ENCODE results near the gene OR4S1. TPM values are rescaled to one million over a fixed set of nuclear protein-coding genes. Genes with fewer than 3 reads are reported as not detected.

The OR4S1 gene
- total RNA-seq, 4 donors from 2014 or later: not detected

- no peak overlapping the region for H3K4me3 ChIP-seq
- H3K9me3 ChIP-seq: peaks cover 0 to 5% (median 0%) of the 10 kb centered on the region in 4 donors
- H3K27me3 ChIP-seq: no peaks in the 10 kb centered on the region
- no peak for DNase-seq
- TF ChIP-seq CTCF (IDR thresholded peaks at IDR 0.05): no peak
- no peak for TF ChIP-seq POLR2A (IDR thresholded peaks at IDR 0.05)
- no peaks in the 10 kb centered on the region for H3K4me1 ChIP-seq
- no peaks in the 10 kb centered on the region for H3K36me3 ChIP-seq
- H3K27ac ChIP-seq: no peak overlapping the region
Observed at GRCh38 chr11:48354677-48355076, 48.7 kb downstream of the OR4S1 start.

Other genes with a start within 250 kb of the OR4S1 start
- not detected for gene OR4B1, start 89.4 kb upstream of the OR4S1 start, total RNA-seq
- not detected for gene OR4X2, start 61.1 kb upstream of the OR4S1 start, total RNA-seq
- gene OR4X1, start 42.4 kb upstream of the OR4S1 start, total RNA-seq: not detected
- gene OR4C3, start 18.7 kb downstream of the OR4S1 start, total RNA-seq: not detected
- not detected for gene OR4C5, start 60.2 kb downstream of the OR4S1 start, total RNA-seq
- gene OR4A47, start 182.6 kb downstream of the OR4S1 start, total RNA-seq: not detected